Astrocyte of the cerebellum (primary cell): ENCODE results near the gene C19orf85.
"Not testable (repeated sequence)": the region's sequence is repeated elsewhere in the genome, so short reads cannot be mapped to it uniquely, and the experiment has no call there.

Experiments
- DNase-seq: peaks from one replicate; pipeline ENCODE4 v3.0.0-alpha.2; 2011; ENCODE audit warnings: low read depth
- H3K4me3 ChIP-seq: 2 replicates; pipeline ENCODE4 v1.5.1; 2011; ENCODE audit warnings: mild to moderate bottlenecking, low read depth, low read length, moderate library complexity
- CTCF ChIP-seq: IDR thresholded peaks from 2 replicates; pipeline ENCODE4 v1.5.1; 2012; ENCODE audit warnings: low read length, low read depth, moderate library complexity, mild to moderate bottlenecking; ENCODE audit errors: missing control alignments
- in situ Hi-C: cut with HindIII; loops from 2 replicates; pipeline ENCODE4 v1.10.0; 2017; ENCODE audit warnings: low sequenced_read_pairs

Gene C19orf85

GRCh38 chr19:55423225-55424005 lies 41.1 kb downstream of the C19orf85 start:
- no peak overlapping the region for H3K4me3 ChIP-seq
- in situ Hi-C loops = no loop called here
- no peak for DNase-seq
- TF ChIP-seq CTCF = no peak

- DNase-seq, in situ Hi-C loops, H3K4me3 ChIP-seq: not testable (repeated sequence)
These were observed 43.3 kb downstream of the C19orf85 start for GRCh38 chr19:55421281-55421680.

GRCh38 chr19:55419624-55420236 lies 44.8 kb downstream of the C19orf85 start:
- DNase-seq = no peak
- in situ Hi-C loops = loop anchor here (10.0 kb wide), 1 partner anchor 245 kb away; no protein-coding TSS in a partner anchor
- TF ChIP-seq CTCF = no peak
- no peak overlapping the region for H3K4me3 ChIP-seq

GRCh38 chr19:55419103-55419502 lies 45.4 kb downstream of the C19orf85 start:
- H3K4me3 ChIP-seq = no peak overlapping the region
- in situ Hi-C loops = loop anchor here (10.0 kb wide), 1 partner anchor 244 kb away; no protein-coding TSS in a partner anchor
- no peak for DNase-seq
- no peak for TF ChIP-seq CTCF

- peak; percentile 76 for DNase-seq
- no peak overlapping the region for H3K4me3 ChIP-seq
- in situ Hi-C loops = loop anchor here (10.0 kb wide), 1 partner anchor 243 kb away; no protein-coding TSS in a partner anchor
- peak; percentile 78 for TF ChIP-seq CTCF
These were observed 46.4 kb downstream of the C19orf85 start for GRCh38 chr19:55418185-55418584.
